ENCODE results near the gene ZSCAN21.

DNA sequence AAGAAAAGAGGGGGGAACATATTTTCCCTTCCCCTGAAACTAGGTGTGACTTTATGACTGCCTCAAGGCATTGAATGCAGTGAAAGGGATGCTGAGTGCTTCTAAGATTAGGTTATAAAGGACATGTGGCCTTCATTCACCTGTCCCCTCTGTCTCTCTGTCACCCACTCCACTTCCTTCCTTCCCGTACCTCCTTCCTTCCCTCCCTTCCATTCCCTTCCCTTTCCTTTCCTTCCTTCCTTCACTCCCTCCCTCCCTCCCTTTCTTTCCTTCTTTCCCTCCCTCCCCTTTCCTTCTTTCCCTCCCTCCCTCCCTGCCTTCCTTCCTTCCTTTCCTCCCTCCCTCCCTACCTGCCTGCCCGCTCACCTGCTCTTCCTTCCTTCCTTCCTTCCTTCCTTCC, 38.7 kb upstream of the ZSCAN21 start:
- no peak for TF ChIP-seq EZH2 (IDR thresholded peaks at IDR 0.05; ENCODE audit: borderline replicate concordance, low read depth, low read length, severe bottlenecking)
- TF ChIP-seq, protein P1, sequence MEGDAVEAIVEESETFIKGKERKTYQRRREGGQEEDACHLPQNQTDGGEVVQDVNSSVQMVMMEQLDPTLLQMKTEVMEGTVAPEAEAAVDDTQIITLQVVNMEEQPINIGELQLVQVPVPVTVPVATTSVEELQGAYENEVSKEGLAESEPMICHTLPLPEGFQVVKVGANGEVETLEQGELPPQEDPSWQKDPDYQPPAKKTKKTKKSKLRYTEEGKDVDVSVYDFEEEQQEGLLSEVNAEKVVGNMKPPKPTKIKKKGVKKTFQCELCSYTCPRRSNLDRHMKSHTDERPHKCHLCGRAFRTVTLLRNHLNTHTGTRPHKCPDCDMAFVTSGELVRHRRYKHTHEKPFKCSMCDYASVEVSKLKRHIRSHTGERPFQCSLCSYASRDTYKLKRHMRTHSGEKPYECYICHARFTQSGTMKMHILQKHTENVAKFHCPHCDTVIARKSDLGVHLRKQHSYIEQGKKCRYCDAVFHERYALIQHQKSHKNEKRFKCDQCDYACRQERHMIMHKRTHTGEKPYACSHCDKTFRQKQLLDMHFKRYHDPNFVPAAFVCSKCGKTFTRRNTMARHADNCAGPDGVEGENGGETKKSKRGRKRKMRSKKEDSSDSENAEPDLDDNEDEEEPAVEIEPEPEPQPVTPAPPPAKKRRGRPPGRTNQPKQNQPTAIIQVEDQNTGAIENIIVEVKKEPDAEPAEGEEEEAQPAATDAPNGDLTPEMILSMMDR (IDR thresholded peaks at IDR 0.05; ENCODE audit: extremely low read depth in 1 of 2, insufficient read depth in 1 of 2, low read depth in 1 of 2, low read length in 2 of 2) = no peak
- no peak for TF ChIP-seq GATA2 (IDR thresholded peaks at IDR 0.05; ENCODE audit: insufficient read depth, insufficient read length, low read depth, low read length)
- TF ChIP-seq, protein P2, sequence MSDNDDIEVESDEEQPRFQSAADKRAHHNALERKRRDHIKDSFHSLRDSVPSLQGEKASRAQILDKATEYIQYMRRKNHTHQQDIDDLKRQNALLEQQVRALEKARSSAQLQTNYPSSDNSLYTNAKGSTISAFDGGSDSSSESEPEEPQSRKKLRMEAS (IDR thresholded peaks at IDR 0.05; ENCODE audit: insufficient read depth, insufficient read length) = no peak
- TF ChIP-seq POLR2A (IDR thresholded peaks at IDR 0.05; ENCODE audit: low read depth, low read length) = no peak
- no peak for TF ChIP-seq FOS (IDR thresholded peaks at IDR 0.05; ENCODE audit: borderline replicate concordance, insufficient read depth, low read length)
- TF ChIP-seq MYC (IDR thresholded peaks at IDR 0.05; ENCODE audit: low read depth, low read length) = no peak
